Colon (tissue), 2 donors: ENCODE results near the gene GTF3C5.
"Not testable (repeated sequence)": the region's sequence is repeated elsewhere in the genome, so short reads cannot be mapped to it uniquely, and the experiment has no call there.

Experiments
- FAIRE-seq: peaks from 2 replicates; lab custom pipeline; 2012; peaks lifted over from hg19 to GRCh38; lab: Jason Lieb, UNC
- donor health status: control.
- donor health status: control.

GTF3C5 gene

DNA sequence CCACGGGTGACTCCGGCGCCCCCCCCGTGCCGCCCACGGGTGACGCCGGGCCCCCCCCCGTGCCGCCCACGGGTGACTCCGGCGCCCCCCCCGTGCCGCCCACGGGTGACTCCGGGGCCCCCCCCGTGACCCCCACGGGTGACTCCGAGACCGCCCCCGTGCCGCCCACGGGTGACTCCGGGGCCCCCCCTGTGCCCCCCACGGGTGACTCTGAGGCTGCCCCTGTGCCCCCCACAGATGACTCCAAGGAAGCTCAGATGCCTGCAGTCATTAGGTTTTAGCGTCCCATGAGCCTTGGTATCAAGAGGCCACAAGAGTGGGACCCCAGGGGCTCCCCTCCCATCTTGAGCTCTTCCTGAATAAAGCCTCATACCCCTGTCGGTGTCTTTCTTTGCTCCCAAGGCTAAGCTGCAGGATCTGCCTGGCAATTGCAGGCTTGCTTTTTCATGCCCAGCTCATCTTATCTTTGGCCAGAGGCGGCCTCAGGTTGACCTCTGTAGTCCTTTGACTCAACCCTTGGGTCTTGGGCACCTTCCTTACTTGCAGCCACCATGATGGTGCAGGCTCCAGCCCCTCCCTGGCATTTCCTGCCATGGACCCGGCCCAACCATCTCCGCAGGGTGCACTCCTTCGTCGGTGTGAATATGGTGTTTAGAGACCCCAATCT, 40.8 kb downstream of the GTF3C5 start:
- no peak for FAIRE-seq

DNA sequence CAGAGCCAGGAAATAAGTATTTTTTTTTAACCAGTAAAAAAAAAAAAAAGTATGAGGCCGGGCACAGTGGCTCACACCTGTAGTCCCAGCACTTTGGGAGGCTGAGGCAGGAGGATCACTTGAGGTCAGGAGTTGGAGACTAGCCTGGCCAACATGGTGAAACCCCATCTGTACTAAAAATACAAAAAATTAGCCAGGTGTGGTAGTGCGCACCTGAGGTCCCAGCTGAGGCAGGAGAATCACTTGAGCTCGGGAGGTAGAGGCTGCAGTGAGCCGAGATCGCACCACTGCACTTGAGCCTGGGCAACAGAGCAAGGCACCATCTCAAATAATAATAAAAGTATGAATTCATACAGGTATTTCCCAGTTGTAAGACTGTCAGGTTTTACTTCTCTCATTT, 41.4 kb downstream of the GTF3C5 start:
- FAIRE-seq: not testable (repeated sequence)

DNA sequence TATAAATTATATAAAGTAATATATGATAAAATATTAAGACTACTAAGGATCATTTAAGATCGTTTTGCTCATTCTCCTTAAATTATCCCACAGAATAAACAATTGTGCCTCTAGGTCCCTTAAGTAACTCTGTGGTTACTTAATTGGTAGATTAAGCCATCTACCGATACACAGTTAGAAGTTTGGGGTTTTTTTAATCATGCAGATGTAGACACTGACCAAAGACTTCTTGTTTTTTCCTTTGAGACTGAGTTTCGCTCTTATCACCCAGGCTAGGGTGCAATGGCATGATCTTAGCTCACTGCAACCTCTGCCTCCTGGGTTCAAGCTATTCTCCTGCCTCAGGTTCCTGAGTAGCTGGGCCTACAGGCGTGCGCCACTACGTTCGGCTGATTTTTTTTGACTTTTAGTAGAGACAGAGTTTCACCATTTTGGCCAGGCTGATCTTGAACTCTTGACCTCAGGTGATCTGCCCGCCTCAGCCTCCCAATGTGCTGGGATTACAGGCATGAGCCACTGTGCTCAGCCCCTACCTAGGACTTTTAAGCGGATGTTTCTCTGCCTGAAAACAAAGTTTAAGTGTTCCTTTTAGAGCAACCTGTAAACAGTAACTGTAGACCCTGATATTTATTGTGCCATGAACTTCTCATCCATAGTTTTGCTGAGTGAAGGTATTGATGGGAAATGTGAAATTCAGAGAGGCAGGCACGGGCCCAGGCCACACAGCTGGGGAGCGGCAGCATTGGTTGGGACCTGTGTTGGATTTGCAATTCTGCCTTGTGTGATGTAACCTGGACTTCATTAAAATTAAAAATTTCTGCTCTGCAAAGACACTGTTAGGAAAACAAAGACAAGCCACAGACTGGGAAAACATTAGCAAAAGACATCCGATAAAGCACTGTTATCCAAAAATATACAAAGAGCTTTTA, 42.6 kb downstream of the GTF3C5 start:
- no peak for FAIRE-seq

DNA sequence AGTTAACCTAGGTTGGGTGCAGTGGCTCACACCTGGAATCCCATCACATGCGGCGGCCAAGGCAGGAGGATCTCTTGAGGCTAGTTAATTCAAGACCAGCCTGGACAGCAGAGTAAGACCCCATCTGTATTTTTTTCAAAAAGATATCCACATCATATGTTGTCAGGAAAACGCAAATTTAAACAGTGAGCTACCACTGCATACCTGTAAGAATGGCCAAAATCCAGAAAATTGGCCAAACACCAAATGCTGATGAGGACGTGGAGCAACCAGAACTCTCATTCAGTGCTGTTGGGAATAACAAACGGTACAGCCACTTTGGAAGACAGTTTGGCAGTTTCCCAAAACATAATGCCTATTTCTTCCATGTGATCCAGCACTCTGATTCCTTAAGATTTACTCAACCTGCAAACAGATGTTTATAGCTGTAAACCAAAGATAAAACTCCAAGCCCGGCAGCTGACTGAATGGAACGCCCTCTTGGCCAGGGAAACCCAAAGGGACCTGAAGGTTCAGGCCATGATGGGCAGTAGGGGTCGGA, 43.4 kb downstream of the GTF3C5 start:
- no peak for FAIRE-seq

DNA sequence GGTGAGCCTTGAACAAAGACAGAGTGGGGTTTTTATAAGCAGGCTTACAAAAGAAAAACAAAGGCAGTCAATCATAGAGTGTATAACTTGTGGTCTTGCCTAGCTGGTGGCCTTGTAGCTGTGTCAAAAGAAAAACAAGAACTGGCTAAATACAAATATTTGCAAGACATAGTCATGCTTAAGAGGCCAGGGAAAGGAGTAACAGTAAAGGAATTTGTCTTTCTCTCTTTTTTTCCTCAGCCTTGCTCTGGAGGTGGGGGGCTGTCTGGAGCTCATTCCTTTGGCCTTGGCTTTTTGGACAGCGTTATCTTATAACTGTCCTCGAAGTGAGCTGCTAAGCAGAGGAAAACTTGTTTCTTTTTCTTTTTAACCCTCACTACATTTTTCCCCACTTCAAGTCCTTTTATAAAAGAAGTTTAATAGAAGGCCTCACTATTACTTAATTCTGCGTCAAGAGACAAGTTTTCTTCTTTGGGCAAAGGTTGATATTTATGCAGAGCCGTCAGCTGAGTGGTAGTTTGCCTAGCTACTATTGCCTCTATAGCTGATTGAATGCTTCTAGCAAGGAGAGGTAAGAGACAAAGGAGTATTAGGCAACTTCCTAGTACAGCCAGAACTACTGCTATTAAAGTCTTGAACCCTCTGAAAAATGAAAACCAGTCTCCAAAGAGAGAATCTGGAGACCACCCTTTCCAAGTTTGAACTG, 45.3 kb downstream of the GTF3C5 start:
- FAIRE-seq: no peak

DNA sequence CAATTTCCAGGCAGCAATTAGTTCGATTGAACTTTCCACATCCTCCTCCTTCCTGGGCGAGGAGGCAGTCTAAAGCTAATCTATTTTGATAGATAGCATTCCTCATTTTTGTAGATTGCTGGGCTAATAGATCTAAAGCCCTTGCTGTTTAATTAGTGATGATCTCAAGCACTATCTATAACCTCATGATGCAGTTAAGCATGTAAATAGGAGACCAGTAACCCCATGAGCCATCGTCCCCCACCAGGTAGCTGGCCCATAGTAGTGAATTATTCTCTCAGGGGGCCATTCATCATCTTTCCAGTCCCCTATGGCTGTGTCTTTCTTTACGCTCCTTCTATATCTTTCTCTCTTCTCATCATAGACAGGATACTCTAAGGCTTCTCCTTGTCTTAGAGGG, 45.9 kb downstream of the GTF3C5 start:
- no peak for FAIRE-seq

DNA sequence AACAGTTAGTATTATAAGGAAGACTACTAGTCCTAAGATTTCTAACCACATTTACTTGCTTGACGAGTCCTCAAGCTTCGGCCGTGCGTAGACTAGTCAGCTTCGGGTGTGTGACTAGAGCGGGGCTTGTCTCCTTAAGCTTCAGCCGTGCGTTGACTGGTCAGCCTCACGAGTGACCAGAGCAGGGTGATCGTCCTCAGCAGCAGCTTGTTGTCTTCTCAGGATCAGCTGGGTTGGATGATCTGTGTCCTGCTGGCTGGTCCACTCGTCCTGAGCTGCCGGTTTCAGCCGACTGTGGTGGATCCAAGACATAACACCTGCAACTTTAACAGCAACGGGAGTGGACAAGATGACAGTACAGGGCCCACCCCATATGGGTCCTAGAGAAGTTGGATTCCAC, 47.7 kb downstream of the GTF3C5 start:
- FAIRE-seq: no peak

DNA sequence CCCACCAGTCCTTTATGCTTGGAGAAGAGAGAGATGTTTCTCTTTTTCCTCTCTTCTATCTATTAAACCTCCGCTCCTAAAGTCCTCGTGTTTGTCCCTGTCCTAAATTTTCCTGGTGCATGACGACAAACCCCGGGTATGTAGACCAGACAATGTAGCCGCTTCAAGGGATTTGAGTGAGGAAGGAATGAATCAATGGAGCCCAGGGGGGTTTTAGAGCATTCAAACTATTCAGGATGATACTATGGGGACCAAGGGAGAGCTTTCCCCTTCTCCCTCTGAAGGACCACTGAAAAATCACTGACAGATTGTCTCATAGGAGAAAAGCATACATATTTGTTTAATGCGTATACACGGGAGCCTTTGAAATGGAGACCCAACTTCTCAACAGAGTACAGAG, 49.4 kb downstream of the GTF3C5 start:
- FAIRE-seq: no peak

DNA sequence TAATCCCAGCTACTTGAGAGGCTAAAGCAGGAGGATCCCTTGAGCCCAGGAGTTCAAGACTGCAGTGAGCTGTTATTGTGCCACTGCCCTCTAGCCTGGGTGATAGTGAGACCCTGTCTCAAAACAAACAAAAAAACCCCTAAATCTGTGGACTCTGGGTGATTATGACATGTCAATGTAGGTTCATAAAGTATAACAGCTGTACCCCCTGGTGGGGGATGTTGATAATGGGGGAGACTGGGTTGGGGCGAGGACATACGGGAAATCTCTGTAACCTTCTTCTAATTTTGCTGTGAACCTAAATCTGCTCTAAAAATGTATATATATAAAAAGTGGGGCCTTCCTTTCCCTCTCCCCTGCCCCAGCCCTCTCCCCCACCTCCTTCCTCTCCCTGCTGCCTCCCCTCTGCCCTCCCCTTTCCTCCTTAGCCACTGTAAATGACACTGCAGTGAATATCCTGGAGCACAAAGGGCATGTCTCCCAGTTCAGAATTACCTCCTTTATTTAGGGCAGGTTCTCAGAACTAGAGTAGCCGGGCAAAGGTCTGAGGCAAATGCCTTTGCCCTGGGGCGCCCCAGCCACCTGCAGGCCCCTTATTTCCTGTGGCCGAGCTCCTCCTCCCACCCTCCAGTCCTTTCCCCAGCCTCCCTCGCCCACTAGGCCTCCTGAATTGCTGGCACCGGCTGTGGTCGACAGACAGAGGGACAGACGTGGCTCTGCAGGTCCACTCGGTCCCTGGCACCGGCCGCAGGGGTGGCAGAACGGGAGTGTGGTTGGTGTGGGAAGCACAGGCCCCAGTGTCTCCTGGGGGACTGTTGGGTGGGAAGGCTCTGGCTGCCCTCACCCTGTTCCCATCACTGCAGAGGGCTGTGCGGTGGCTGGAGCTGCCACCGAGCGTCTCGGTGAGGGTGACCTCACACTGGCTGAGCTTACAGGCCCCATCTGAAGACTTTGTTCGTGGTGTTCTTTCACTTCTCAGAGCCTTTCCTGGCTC, 50.3 kb downstream of the GTF3C5 start:
- FAIRE-seq: not testable (repeated sequence)

DNA sequence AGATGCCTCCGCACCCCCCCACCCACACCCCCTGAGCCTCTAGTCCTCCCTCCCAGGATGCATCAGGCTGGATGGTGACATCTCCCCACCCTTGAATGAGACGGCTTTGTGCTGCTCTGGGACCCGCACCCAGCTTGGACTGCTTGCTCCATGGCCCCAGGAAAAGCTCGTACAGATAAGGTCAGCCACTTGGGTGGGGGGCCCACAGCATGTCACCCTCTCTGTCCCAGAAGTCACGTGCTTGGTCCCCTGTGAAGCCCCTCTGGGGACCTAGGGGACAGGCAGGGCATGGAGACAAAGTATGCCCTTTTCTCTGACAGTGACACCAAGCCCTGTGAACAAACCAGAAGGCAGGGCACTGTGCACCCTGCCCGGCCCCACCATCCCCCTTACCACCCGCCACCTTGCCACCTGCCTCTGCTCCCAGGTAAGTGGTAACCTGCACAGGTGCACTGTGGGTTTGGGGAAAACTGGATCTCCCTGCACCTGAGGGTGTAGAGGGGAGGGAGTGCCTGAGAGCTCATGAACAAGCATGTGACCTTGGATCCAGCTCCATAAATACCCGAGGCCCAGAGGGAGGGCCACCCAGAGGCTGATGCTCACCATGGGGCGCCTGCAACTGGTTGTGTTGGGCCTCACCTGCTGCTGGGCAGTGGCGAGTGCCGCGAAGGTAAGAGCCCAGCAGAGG, 51.3 kb downstream of the GTF3C5 start:
- not testable (repeated sequence) for FAIRE-seq

DNA sequence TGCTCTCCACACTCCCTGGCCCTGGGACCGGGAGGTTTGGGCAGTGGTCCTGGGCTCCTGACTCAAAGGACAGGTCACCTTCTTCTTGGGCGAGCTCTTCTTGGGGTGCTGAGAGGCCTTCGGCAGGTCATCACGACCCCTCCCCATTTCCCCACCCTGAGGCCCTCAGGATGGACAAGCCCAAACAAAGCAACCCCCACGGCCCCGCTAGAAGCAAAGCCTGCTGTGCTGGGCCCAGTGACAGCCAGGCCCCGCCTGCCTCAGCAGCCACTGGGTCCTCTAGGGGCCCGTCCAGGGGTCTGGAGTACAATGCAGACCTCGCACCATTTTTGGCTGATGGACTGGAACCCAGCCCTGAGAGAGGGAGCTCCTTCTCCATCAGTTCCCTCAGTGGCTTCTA, 52.9 kb downstream of the GTF3C5 start:
- not testable (repeated sequence) for FAIRE-seq

DNA sequence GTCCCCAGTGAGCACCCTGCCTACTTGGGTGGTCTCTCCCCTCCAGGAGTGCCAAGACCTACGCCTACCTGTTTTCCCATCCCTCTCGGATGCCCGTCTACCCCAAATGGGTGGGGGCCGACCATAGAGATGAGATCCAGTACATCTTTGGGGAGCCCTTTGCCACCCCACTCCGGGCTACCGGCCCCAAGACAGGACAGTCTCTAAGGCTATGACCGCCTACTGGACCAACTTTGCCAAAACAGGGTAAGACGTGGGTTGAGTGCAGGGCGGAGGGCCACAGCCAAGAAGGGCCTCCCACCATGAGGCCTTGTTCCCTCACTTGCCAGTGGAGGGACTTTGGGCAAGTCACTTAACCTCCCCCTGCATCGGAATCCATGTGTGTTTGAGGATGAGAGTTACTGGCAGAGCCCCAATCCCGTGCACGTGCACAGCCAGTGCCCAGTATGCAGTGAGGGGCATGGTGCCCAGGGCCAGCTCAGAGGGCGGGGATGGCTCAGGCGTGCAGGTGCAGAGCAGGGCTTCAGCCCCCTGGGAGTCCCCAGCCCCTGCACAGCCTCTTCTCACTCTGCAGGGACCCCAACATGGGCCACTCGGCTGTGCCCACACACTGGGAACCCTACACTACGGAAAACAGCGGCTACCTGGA, 55.5 kb downstream of the GTF3C5 start:
- FAIRE-seq: not testable (repeated sequence)

DNA sequence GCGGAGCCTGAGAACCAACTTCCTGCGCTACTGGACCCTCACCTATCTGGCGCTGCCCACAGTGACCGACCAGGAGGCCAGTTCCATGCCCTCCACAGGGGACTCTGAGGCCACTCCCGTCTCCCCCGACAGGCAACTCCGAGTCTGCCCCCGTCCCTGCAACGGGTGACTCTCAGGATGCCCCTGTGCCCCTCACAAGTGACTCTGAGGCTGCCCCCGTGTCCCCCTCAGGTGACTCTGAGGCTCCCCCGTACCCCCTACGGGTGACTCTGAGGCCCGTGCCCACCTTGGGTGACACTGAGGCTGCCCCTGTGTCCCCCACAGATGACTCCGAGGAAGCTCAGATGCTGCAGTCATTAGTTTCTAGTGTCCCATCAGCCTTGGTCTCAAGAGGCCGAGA, 56.1 kb downstream of the GTF3C5 start:
- no peak for FAIRE-seq

DNA sequence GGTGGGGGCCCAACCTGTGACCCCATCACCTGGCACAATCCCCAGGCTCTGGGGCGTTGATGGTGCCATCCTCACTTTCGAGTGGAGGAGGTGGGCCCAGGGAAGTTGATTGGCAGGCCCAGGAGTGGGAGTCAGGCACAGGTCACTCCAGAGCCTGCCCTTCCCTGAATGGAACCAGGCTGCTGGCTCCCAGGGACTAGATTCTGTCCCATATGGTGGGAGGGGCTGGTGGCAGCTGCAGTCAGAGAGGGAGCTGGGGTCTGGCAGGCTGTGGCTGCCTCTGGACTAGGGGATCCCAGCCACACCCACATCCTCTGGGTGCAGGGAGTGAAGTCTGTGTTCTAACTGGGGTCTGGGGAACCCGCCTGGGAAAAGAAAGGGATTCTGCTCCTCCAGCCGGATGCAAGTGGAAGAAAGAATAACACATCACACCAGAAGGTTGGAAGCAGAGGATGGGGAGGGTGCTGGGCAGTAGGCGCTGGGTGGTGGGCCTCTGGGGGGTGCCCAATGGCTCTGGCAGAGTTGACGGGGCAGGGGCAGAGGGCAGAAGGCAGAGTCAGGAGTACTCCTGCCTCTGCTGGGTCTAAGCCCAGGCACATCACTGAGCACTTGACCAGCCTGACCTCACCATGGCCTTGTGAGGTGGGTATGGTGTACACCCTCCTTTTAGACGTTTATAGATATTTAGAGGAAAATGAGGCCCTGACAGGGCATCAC, 56.8 kb downstream of the GTF3C5 start:
- no peak for FAIRE-seq

DNA sequence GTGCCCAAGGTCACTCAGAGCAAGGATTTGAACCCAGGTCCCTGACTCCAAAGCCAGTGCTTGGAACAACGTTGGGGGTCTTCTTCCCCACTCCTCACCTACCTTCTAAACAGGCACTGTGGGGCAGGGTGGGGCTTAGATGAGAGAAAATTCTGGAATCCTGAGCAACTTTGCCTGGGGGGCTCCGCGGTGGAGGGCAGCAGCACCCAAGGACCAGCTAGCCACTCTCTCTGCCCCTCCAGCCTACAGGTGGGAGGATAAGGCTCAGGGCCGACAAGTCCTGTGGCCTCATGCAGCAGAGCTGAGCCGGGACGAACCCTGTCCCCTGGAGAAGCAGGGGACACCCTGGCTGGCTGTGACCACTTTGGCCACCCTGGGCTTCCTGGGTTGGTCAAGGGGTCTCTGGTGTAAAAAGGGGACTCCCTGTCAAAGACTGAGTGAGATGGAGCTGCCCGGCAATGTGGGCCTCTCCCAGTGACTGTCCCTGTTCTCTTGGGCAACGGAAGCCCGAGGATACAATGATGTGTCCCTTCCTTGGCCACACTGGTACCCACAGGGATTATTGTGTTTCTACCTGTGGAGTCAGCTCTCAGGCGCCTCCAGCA, 57.5 kb downstream of the GTF3C5 start:
- FAIRE-seq: no peak

DNA sequence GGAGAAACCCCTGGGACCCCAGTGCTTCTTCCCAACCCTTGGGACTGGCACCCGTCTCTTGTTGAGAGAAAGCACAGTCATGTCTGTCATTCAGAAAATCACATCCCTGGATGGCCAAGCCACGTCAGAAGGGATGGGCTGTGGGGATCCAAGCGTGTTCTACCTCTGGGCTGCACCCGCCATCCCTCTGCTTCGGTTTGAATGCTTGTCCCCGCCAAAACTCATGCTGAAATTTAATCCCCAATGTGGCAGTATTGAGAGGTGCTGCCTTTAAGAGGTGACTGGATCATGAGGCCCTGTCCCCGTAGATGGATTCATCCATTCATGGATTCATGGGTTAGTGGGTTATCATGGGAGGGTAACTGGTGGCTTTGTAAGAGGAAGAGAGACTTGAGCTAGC, 58.0 kb downstream of the GTF3C5 start:
- no peak for FAIRE-seq

DNA sequence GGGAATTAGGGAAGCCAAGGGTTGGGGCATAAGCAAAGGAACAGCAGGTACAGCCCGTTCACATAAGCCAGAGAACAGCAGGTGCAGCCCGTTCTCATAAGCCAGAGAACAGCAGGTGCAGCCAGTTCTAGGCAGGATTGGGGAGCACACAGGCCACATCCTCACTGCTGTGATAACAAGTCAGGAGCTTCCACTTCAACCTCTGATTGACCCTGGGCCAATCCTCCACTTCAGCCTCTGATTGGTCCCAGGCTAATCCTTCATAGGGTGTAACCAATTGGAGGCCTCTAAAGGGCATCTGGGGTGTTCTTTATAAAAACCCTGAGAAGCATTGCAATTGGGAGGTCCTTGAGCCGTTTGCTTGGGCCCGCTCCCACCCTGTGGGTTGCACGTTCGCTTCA, 58.5 kb downstream of the GTF3C5 start:
- no peak for FAIRE-seq

DNA sequence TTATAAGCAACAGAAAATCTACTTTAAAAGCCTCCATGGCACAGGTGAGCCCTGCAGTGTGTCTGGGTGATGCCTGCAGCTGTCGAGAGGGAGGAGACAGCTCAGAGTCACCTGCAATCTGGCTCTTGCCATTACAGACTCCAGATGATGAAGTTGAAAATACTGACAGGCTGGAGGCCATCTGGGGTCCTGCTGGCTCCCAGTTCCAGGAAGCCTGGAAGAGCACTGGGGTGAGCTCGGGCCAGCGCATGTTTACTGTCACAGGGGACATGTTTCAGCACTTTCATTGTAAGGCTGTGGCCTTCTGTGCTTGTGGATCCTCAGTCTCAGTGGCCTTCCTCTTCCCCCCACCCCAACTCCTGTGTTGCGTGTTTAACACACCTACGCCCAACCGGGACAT, 59.4 kb downstream of the GTF3C5 start:
- FAIRE-seq: no peak

DNA sequence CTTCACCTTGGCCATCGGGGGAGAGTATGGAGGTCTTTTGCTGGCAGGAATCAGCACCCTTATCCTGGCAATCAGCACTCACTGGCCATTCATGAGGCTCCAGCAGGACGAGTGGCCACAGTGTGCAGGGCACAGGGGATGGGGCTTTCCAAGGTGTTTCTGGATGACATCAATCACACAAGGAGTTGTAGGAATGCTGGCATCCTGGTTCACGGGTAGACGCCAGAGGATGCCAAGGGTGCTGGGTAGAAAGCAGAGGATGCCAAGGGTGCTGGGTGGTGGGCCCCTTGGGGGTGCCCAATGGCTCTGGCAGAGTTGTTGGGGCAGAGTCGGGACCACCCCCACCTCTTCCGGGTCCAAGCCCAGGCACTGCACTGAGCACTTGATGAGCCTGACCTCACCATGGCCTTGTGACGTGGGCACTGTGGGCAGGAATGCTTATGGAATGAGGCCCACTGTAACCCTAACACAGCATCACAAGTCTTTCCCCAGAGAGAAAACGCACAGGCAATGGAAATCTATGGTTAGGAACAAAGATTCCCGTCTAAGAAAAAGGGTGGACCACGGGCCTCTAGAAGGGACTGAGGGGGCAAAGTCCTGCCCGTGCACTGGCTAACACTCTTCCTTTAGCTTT, 60.1 kb downstream of the GTF3C5 start:
- no peak for FAIRE-seq
